Left lung (tissue), 10 donors: ENCODE measurements around the gene UBE2E2. TPM values are rescaled to one million over a fixed set of nuclear protein-coding genes. Genes with fewer than 3 reads are reported as not detected.
"Not testable (repeated sequence)": the region's sequence is repeated elsewhere in the genome, so short reads cannot be mapped to it uniquely, and the experiment has no call there.

Source experiments
- ATAC-seq: fragments of 200-7000 bp; cut with Tn5 transposase; one replicate; pipeline ENCODE4 v1.9.1; 2020; ENCODE audit warnings: moderate library complexity
- DNase-seq, 4 donors: peaks; one replicate each; pipeline ENCODE4 v3.0.0-alpha.2; 2013 to 2020
- H3K27ac ChIP-seq, 2 donors: fragments of 200-600 bp; sonication (generic) in 1 of 2; one replicate each; pipeline versions ENCODE4 v1.5.0 to v1.8.0; 2020 to 2021
- H3K27me3 ChIP-seq, 2 donors: fragments of 200-600 bp; sonication (generic) in 1 of 2; one replicate each; pipeline versions ENCODE4 v1.5.0 to v1.8.0; 2020 to 2021
- H3K36me3 ChIP-seq, 2 donors: fragments of 200-600 bp; sonication (generic) in 1 of 2; one replicate each; pipeline versions ENCODE4 v1.5.0 to v1.8.0; 2020 to 2021
- H3K4me1 ChIP-seq, 2 donors: fragments of 200-600 bp; one replicate each; pipeline ENCODE4 v1.8.0; 2021
- H3K4me3 ChIP-seq, 2 donors: fragments of 200-600 bp; sonication (generic) in 1 of 2; one replicate each; pipeline versions ENCODE4 v1.5.0 to v1.8.0; 2020 to 2021; ENCODE audit warnings: mild to moderate bottlenecking in 1 of 2
- H3K9me3 ChIP-seq, 2 donors: fragments of 200-600 bp; sonication (generic) in 1 of 2; one replicate each; pipeline versions ENCODE4 v1.5.0 to v1.8.0; 2020 to 2021
- CTCF ChIP-seq, 2 donors: fragments of 200-600 bp; sonication (generic) in 1 of 2; IDR thresholded peaks; one replicate each; pipeline versions ENCODE4 v1.5.0 to v1.8.0; 2021; ENCODE audit warnings: antibody characterized with exemption in 2 of 2
- intact Hi-C, 2 donors: fragments of 100-400 bp; cut with DNase I; formaldehyde crosslinking; loops; one replicate each; pipeline versions ENCODE4 v1.11.2 to v1.14.2; 2022
- polyA plus RNA-seq, 6 donors: library from polyadenylated mRNA; unstranded; fragments of 120-200 nt; gene quantifications; one replicate each; pipeline ENCODE4 v1.2.1, GENCODE V29; 2013; ENCODE audit not compliant: insufficient read length in 6 of 6
- total RNA-seq, 2 donors: library from RNA; stranded (reverse); fragmentation: NEBNext Ultra II Directional; extraction: Animal tissue kit (Norgen Biotek cat#: 25700); gene quantifications; one replicate each; pipeline ENCODE4 v1.2.1, GENCODE V29; 2021
- donor health status: DM: no; HTN: yes; CAD: no.
- donor health status: DM: no; HTN: no; CAD: no.

UBE2E2 gene
- total and polyA plus RNA-seq, 8 donors, result 42.3 to 55.6 (median 47.5) TPM

- intact Hi-C loops, result no loop called here
- no peaks in the 10 kb centered on the region for H3K36me3 ChIP-seq
- H3K27me3 ChIP-seq, result no peaks in the 10 kb centered on the region
- no peak for ATAC-seq
- H3K9me3 ChIP-seq, result no peaks in the 10 kb centered on the region
- peak in 1 of 4 donors; percentile 45 for DNase-seq
- H3K27ac ChIP-seq, result no peak overlapping the region
- no peak for TF ChIP-seq CTCF (IDR thresholded peaks at IDR 0.05)
- peaks cover 5 to 9% of the 10 kb centered on the region in 2 donors for H3K4me1 ChIP-seq
- no peak overlapping the region for H3K4me3 ChIP-seq
Measured at GRCh38 chr3:23607184-23607847, 404.2 kb downstream of the UBE2E2 start.

GRCh38 chr3:23608650-23609049, 405.5 kb downstream of the UBE2E2 start:
- ATAC-seq, result no peak
- TF ChIP-seq CTCF (IDR thresholded peaks at IDR 0.05), result no peak
- DNase-seq, result no peak
- H3K9me3 ChIP-seq, result no peaks in the 10 kb centered on the region
- H3K4me1 ChIP-seq, result peaks cover 6 to 11% of the 10 kb centered on the region in 2 donors
- intact Hi-C loops, result no loop called here
- H3K4me3 ChIP-seq, result no peak overlapping the region
- H3K27ac ChIP-seq, result no peak overlapping the region
- H3K27me3 ChIP-seq, result no peaks in the 10 kb centered on the region
- H3K36me3 ChIP-seq, result no peaks in the 10 kb centered on the region

GRCh38 chr3:23611737-23612295, 408.7 kb downstream of the UBE2E2 start:
- no peak overlapping the region for H3K4me3 ChIP-seq
- no peak for TF ChIP-seq CTCF (IDR thresholded peaks at IDR 0.05)
- ATAC-seq (peak; percentile 83), DNase-seq (peak; percentile 58 to 83 (median 74))
- intact Hi-C loops, result no loop called here
- H3K4me1 ChIP-seq, result peaks cover 6 to 11% of the 10 kb centered on the region in 2 donors
- no peaks in the 10 kb centered on the region for H3K9me3 ChIP-seq
- H3K27me3 ChIP-seq, result no peaks in the 10 kb centered on the region
- H3K36me3 ChIP-seq, result no peaks in the 10 kb centered on the region
- no peak overlapping the region for H3K27ac ChIP-seq

GRCh38 chr3:23612296-23612891, 409.3 kb downstream of the UBE2E2 start:
- no peaks in the 10 kb centered on the region for H3K36me3 ChIP-seq
- H3K4me1 ChIP-seq, result peaks cover 6 to 11% of the 10 kb centered on the region in 2 donors
- H3K4me3 ChIP-seq, result no peak overlapping the region
- intact Hi-C loops, result no loop called here
- no peak overlapping the region for H3K27ac ChIP-seq
- H3K9me3 ChIP-seq, result no peaks in the 10 kb centered on the region
- no peaks in the 10 kb centered on the region for H3K27me3 ChIP-seq
- DNase-seq (peak in 1 of 4 donors; percentile 13), ATAC-seq (peak; percentile 75)
- no peak for TF ChIP-seq CTCF (IDR thresholded peaks at IDR 0.05)

GRCh38 chr3:23615068-23615467, 411.9 kb downstream of the UBE2E2 start:
- ATAC-seq, result no peak
- no peak overlapping the region for H3K4me3 ChIP-seq
- TF ChIP-seq CTCF (IDR thresholded peaks at IDR 0.05), result no peak
- H3K27me3 ChIP-seq, result no peaks in the 10 kb centered on the region
- no peak for DNase-seq
- peaks cover 0 to 3% of the 10 kb centered on the region in 2 donors for H3K9me3 ChIP-seq
- intact Hi-C loops, result no loop called here
- no peak overlapping the region for H3K27ac ChIP-seq
- H3K4me1 ChIP-seq, result peaks cover 6 to 11% of the 10 kb centered on the region in 2 donors
- no peaks in the 10 kb centered on the region for H3K36me3 ChIP-seq

- DNase-seq, intact Hi-C loops, H3K27me3 ChIP-seq, ATAC-seq, H3K27ac ChIP-seq, H3K4me1 ChIP-seq, H3K4me3 ChIP-seq, H3K36me3 ChIP-seq: not testable (repeated sequence)
- H3K9me3 ChIP-seq, result peaks cover 0 to 14% of the 10 kb centered on the region in 2 donors
Measured at GRCh38 chr3:23618475-23618874, 415.3 kb downstream of the UBE2E2 start.
